ENCODE measurements around the gene OTOP2. TPM values are rescaled to one million over a fixed set of nuclear protein-coding genes. Genes with fewer than 3 reads are reported as not detected.

OTOP2 gene, protein sequence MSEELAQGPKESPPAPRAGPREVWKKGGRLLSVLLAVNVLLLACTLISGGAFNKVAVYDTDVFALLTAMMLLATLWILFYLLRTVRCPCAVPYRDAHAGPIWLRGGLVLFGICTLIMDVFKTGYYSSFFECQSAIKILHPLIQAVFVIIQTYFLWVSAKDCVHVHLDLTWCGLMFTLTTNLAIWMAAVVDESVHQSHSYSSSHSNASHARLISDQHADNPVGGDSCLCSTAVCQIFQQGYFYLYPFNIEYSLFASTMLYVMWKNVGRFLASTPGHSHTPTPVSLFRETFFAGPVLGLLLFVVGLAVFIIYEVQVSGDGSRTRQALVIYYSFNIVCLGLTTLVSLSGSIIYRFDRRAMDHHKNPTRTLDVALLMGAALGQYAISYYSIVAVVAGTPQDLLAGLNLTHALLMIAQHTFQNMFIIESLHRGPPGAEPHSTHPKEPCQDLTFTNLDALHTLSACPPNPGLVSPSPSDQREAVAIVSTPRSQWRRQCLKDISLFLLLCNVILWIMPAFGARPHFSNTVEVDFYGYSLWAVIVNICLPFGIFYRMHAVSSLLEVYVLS
- polyA plus RNA-seq: 0.27 TPM in 1 of 2 replicates, not detected in the other

DNA sequence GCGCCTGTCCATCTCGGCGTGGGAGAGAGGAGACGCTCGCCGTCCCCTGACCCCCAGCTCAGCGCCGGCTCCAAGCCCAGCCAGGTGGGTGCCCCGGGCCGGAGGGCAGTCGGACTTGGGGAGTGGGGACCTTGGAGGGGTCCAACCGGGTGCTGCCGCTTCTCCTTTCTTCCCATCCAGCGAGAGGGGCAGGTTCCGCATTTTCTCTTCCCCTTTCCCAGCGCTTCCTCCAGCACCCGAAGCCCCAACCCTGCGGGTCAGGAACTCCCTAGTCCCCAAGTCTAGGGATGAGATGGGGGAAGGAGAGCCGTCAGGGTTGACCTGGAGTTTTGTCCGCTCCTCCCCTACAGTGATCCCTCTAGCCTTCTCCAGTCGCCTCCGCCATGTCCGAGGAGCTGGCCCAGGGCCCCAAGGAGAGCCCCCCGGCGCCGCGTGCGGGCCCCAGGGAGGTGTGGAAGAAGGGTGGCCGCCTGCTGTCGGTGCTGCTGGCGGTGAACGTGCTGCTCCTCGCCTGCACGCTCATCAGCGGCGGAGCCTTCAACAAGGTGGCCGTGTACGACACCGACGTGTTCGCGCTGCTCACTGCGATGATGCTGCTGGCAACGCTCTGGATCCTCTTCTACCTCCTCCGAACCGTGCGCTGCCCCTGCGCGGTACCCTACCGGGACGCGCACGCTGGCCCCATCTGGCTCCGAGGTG, at the start of gene OTOP2:
OTOP2 (plus strand) TSS at position 24 of the 699 bp plus-strand sequence; CDS start at position 384, 360 bp downstream.

DNA sequence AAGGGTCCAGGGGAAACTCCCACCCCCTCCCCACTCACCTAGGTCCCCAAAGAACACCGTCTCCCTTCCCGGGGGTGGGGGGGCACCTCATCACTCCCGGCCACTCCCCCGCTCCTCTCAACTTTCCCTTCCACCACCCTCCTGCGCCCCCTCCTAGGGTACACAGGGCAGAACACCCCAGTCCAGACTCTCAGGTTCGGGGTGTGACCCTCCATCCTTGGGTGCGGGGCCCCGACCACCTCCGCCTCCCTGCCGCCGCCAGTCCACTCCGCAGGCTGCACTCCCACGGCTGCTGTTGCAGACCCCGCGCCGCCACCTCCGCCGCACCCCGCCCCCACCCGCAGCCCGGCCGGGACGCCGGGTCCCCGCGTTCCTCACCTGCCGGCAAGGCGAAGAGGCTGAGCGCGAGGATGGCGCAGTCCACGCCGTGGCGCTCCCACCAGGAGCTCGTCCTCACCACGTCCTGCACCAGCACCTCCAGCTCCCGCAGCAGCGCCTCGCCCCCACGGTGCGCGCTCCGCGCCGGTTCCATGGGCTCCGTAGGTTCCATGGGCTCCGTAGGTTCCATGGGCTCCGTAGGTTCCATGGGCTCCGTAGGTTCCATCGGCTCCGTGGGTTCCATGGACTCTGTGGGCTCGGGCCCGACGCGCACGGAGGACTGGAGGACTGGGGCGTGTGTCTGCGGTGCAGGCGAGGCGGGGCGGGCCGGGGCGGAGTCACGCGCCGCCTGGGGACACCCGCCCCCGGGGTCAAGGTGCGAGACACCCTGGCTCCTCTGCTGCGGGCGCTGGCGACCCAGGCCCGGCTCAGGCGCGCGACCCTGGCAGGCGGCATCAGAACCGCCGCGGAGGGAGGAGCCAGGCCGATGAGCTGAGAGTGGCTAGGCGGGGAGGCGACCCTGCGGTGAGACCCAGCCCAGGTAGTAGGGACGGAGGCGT, 30.8 kb upstream of the OTOP2 start, which contains the start of gene FADS6:
FADS6 (minus strand) TSS at position 660 of the 938 bp plus-strand sequence; CDS start at position 622, 38 bp downstream.

DNA sequence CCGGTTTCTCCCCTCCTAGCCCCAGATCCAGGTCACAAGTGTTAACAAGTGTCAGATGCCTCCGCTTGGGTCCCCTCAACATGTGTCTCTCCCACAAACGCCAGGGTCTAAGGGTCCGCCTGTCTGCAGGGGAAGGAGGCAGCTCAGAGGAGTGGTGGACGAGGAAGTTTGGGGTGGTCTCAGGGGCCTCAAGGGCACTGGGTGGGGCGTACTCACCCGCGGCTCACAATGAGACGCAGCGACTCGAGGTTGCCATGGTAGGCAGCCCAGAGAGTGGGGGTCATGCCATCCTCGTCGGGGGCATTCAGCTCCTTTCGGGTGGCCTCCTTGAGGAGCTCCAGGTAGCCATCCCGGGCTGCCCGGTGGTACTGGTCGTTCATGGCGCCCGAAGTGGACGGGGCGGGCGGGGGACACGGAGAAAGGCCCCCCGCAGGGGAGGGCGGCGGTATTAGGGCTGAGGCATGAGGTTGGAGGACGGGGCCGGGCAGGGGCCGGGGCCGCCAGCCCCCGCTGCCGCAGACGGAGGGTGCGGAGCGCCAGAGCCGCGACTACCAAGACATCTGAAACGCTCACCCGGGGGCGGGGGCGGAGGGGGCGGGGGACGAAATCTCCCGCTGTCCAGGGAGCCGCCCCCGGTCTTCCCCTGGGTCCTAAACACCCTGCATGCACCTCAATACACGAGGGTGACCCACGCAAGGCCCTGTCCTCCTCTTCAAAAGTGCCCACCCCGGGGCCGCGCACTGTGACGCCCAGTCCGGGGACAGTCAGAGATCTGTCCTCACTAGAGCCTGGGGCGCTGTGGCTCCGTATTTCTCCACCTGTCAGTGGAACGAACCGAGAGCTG, 1.2 kb upstream of the OTOP2 start, which contains the start of gene USH1G:
USH1G (minus strand) TSS at position 562 of the 844 bp plus-strand sequence; CDS start at position 380, 182 bp downstream.

DNA sequence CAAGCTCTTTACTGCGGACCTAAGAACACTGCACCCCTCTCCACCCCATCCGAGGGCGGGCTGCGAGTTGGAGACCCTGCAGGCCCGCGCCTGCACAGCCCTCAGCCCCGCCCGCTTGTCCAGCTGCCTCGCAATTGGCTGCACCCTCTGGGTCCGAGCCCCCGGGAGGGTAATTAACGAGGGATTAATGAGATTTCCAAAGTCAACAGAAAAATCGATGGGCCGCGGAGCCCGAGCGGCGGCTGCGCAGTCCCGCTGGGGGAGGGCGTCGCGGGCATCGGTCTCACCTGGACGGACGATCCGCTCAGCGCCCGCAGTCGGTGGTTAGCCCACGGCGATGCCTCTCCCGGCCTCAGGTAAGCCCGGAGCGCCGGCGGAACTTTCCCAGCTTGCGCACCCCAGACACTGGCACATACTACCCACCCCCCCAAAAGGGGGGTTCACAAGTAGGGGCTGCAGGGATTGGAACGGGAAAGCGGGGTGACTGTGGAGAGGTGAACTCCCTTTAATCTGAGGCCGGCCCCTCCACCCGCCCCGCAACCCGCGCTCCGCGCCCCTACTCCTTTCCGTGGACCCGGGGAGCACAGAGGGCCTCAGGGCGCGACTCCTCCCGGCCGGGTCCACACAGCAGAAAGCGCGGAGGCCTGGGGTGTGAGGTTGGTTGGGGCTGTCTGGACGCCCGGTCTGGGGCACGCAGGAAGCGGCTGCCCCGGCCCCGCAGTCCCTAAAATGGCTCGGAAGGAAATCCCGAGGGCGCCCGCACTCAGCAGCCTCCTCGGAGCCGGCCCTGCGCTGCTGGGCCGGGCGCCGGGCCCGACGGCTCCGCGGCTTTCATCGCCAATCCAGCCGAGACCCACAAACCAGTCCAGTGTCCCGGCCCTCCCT, 11.8 kb downstream of the OTOP2 start, which contains the start of gene OTOP3:
OTOP3 (plus strand) TSS at position 314 of the 885 bp plus-strand sequence; CDS start at position 338, 24 bp downstream.

DNA sequence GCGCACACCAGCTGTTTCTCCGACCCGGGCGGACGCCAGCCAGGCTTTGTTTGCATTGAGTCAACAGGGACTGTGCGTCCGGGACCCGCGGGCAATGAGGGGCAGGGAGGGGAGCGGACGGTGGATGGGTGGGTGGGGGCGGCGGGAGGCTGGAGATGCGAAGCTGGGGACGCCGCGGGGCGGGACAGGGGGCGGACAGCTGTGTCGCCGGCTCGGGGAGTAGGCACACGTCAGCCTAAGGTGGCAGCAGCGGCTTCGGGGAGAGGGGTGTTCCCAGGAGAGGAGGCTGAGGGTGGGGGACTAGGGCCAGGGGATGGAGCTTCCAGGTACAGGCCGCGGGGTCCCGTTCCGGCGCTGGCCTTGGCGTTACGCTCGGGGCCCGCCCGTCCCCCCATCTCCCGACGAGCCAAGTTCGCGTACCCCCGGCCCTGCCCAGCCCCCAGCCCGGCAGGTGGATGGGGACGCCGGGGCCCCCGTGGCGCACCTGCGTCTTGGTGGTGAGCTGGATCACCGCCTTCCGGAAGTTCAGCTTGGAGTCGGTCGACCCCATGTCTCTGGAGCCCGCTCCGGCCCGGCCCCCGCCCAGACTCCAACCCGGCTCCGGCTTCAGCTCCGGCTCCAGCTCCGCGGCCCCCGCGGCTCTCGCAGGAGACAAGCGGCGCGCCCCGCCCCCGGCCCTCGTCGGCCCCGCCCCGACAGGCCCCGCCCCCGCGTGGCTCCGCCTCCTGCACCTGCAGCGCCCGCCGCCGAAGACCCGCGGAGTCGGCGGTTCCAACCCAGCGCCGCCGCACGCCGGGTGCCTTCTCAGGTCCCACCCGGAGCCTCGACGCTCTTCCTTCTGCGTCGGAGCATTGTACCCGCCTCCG, 48.3 kb downstream of the OTOP2 start, which contains the start of gene HID1:
HID1 (minus strand) TSS at position 653 of the 866 bp plus-strand sequence; CDS start at position 550, 103 bp downstream.

Other genes starting within 250 kb of the OTOP2 start
- gene CD300LF, start 211.3 kb upstream of the OTOP2 start, polyA plus RNA-seq: not detected in 2 replicates
- 0.57 TPM in 1 of 2 replicates, not detected in the other for gene RAB37, start 187.0 kb upstream of the OTOP2 start, polyA plus RNA-seq
- gene NHERF1, start 175.6 kb upstream of the OTOP2 start, polyA plus RNA-seq: 4.9 and 9.5 TPM in 2 replicates
- gene NAT9, start 147.9 kb upstream of the OTOP2 start, polyA plus RNA-seq: 6.0 and 6.2 TPM in 2 replicates
- 0.59 and 0.74 TPM in 2 replicates for gene GRIN2C, start 64.4 kb upstream of the OTOP2 start, polyA plus RNA-seq
- 0.25 TPM in 1 of 2 replicates, not detected in the other for gene FDXR, start 51.3 kb upstream of the OTOP2 start, polyA plus RNA-seq
- 5.1 and 6.8 TPM in 2 replicates for gene FADS6, start 30.6 kb upstream of the OTOP2 start, polyA plus RNA-seq
- gene USH1G, start 1.0 kb upstream of the OTOP2 start, polyA plus RNA-seq: not detected in 2 replicates
- not detected in 2 replicates for gene OTOP3, start 11.6 kb downstream of the OTOP2 start, polyA plus RNA-seq
- gene HID1, start 48.5 kb downstream of the OTOP2 start, polyA plus RNA-seq: 5.6 and 10.2 TPM in 2 replicates
- 7.2 and 13.0 TPM in 2 replicates for gene CDR2L, start 63.4 kb downstream of the OTOP2 start, polyA plus RNA-seq
- gene MRPL58, start 88.4 kb downstream of the OTOP2 start, polyA plus RNA-seq: 26.4 and 34.8 TPM in 2 replicates
- gene ATP5PD, start 122.7 kb downstream of the OTOP2 start, polyA plus RNA-seq: 1,868 and 2,230 TPM in 2 replicates
- 22.1 and 31.1 TPM in 2 replicates for gene KCTD2, start 123.0 kb downstream of the OTOP2 start, polyA plus RNA-seq
- not detected in 2 replicates for gene SLC16A5, start 163.7 kb downstream of the OTOP2 start, polyA plus RNA-seq
- 1.4 and 2.4 TPM in 2 replicates for gene ARMC7, start 185.7 kb downstream of the OTOP2 start, polyA plus RNA-seq
- 4.3 and 4.7 TPM in 2 replicates for gene NT5C, start 207.5 kb downstream of the OTOP2 start, polyA plus RNA-seq
- 49.1 and 67.8 TPM in 2 replicates for gene JPT1, start 230.2 kb downstream of the OTOP2 start, polyA plus RNA-seq

Measured in Purkinje cell (primary cell).